GM19452 (cell line): ENCODE data around the gene GABRR2.
A peak's percentile ranks its signal among the peaks of the same experiment; 100 is the strongest.

ENCODE experiments used
- ATAC-seq: cut with Tn5 transposase; IDR thresholded peaks from one replicate; pipeline ENCODE4 v1.9.1; 2021; ENCODE audit not compliant: unreplicated experiment

The GABRR2 gene

GRCh38 chr6:89315249-89315885 is at the start of gene GABRR2:
Gene GABRR2, minus strand, starts transcription at chr6:89315299. Its CDS starts 134 bp downstream, at chr6:89315165.
- no peak for ATAC-seq

- no peak for ATAC-seq
Measured at GRCh38 chr6:89364586-89364985, 49.5 kb upstream of the GABRR2 start.

GRCh38 chr6:89361171-89361570 is 46.1 kb upstream of the GABRR2 start:
- ATAC-seq = no peak

GRCh38 chr6:89360415-89360999 is 45.4 kb upstream of the GABRR2 start:
- peak; percentile 53 for ATAC-seq

- ATAC-seq = no peak
Measured at GRCh38 chr6:89359561-89359960, 44.5 kb upstream of the GABRR2 start.

- ATAC-seq = peak; percentile 42
Measured at GRCh38 chr6:89357390-89357789, 42.3 kb upstream of the GABRR2 start.

GRCh38 chr6:89356642-89357170 is 41.6 kb upstream of the GABRR2 start:
- ATAC-seq = no peak

GRCh38 chr6:89355511-89356194 is 40.6 kb upstream of the GABRR2 start:
- ATAC-seq = no peak

GRCh38 chr6:89353702-89354392 is 38.7 kb upstream of the GABRR2 start:
- ATAC-seq = no peak

- ATAC-seq = no peak
Measured at GRCh38 chr6:89353118-89353556, 38.0 kb upstream of the GABRR2 start.

GRCh38 chr6:89352278-89353117 is 37.4 kb upstream of the GABRR2 start, which contains the start of gene UBE2J1:
Gene UBE2J1, minus strand, starts transcription at chr6:89352722. Its CDS starts 153 bp downstream, at chr6:89352569.
- peak; percentile 49 for ATAC-seq

GRCh38 chr6:89351671-89352277 is 36.7 kb upstream of the GABRR2 start:
- no peak for ATAC-seq

GRCh38 chr6:89350281-89350966 is 35.3 kb upstream of the GABRR2 start:
- ATAC-seq = peak; percentile 44

GRCh38 chr6:89348372-89348771 is 33.3 kb upstream of the GABRR2 start:
- ATAC-seq = no peak

GRCh38 chr6:89347825-89348224 is 32.7 kb upstream of the GABRR2 start:
- no peak for ATAC-seq

GRCh38 chr6:89346433-89346832 is 31.3 kb upstream of the GABRR2 start:
- ATAC-seq = no peak

GRCh38 chr6:89339565-89339964 is 24.5 kb upstream of the GABRR2 start:
- ATAC-seq = no peak

- no peak for ATAC-seq
Measured at GRCh38 chr6:89335164-89335563, 20.1 kb upstream of the GABRR2 start.

- no peak for ATAC-seq
Measured at GRCh38 chr6:89330910-89331309, 15.8 kb upstream of the GABRR2 start.
